PC-9 (cell line): ENCODE data around the gene TRIO. TPM values are rescaled to one million over a fixed set of nuclear protein-coding genes. Genes with fewer than 3 reads are reported as not detected.

Experiments used
- BruUV-seq: library from RNA; stranded (reverse); fragments of 400-500 nt; replicated peaks from 2 replicates; lab custom pipeline; 2021; lab: Mats Ljungman, UMichigan
- CTCF ChIA-PET: fragments of 300-600 bp; sonication (Branson Sonifier 250); formaldehyde crosslinking; loops from one replicate; lab custom pipeline; 2022; ENCODE audit warnings: antibody characterized with exemption; lab: Charles Lee
- POLR2A ChIA-PET: fragments of 300-600 bp; sonication (Branson Sonifier 250); formaldehyde crosslinking; loops from one replicate; lab custom pipeline; 2022; ENCODE audit warnings: antibody characterized with exemption; ENCODE audit not compliant: unreplicated experiment; lab: Charles Lee
- DNase-seq, 2 experiments: peaks; one replicate each; pipeline versions ENCODE4 v3.0.0 to v3.0.0-alpha.2; 2015 to 2022; ENCODE audit warnings: mixed read lengths in 1 of 2
- H2AFZ ChIP-seq: fragments of 200-600 bp; sonication (generic); 2 replicates; pipeline ENCODE4 v1.8.1; 2017; ENCODE audit warnings: antibody characterized with exemption
- H3F3A ChIP-seq: fragments of 200-600 bp; sonication (generic); 2 replicates; pipeline ENCODE4 v1.8.1; 2017; ENCODE audit warnings: antibody characterized with exemption, mild to moderate bottlenecking, low read depth; ENCODE audit not compliant: insufficient read depth
- H3K27ac ChIP-seq: fragments of 200-600 bp; sonication (generic); 2 replicates; pipeline ENCODE4 v1.6.1; 2016; ENCODE audit warnings: mixed run types
- H3K27me3 ChIP-seq: fragments of 200-600 bp; sonication (generic); 2 replicates; pipeline ENCODE4 v1.6.1; 2016; ENCODE audit warnings: low read depth, mixed run types; ENCODE audit not compliant: insufficient read depth
- H3K36me3 ChIP-seq: fragments of 200-600 bp; sonication (generic); 2 replicates; pipeline ENCODE4 v1.6.1; 2016; ENCODE audit warnings: low read depth, mixed run types
- H3K4me1 ChIP-seq: fragments of 200-600 bp; sonication (generic); replicated peaks from 2 replicates; pipeline ENCODE4 v1.6.1; 2016; ENCODE audit warnings: mixed run types; ENCODE audit not compliant: insufficient read depth
- H3K4me2 ChIP-seq: fragments of 200-600 bp; sonication (generic); 2 replicates; pipeline ENCODE4 v1.6.1; 2017; ENCODE audit warnings: mixed run types
- H3K4me3 ChIP-seq: fragments of 200-600 bp; sonication (generic); 2 replicates; pipeline ENCODE4 v1.6.1; 2016; ENCODE audit warnings: mixed run types
- H3K79me2 ChIP-seq: fragments of 200-600 bp; sonication (generic); 2 replicates; pipeline ENCODE4 v1.6.1; 2017; ENCODE audit warnings: low read depth, mixed run types
- H3K9me2 ChIP-seq: fragments of 200-600 bp; sonication (generic); 2 replicates; pipeline ENCODE4 v1.8.1; 2017; ENCODE audit warnings: mild to moderate bottlenecking; ENCODE audit not compliant: insufficient read depth
- H3K9me3 ChIP-seq: fragments of 200-600 bp; sonication (generic); 2 replicates; pipeline ENCODE4 v1.8.1; 2016; ENCODE audit warnings: low read depth; ENCODE audit not compliant: insufficient read depth
- H4K20me1 ChIP-seq: fragments of 200-600 bp; sonication (generic); 2 replicates; pipeline ENCODE4 v1.8.1; 2017; ENCODE audit not compliant: insufficient read depth
- EZH2 ChIP-seq: fragments of 200-600 bp; sonication (generic); IDR thresholded peaks from 2 replicates; pipeline ENCODE4 v1.8.0; 2017; ENCODE audit warnings: antibody characterized with exemption, low read depth
- intact Hi-C: fragments of 100-400 bp; cut with micrococcal nuclease; formaldehyde crosslinking; loops from one replicate; pipeline ENCODE4 v1.10.0; 2022; ENCODE audit not compliant: unreplicated experiment
- total RNA-seq: library from RNA; stranded (reverse); gene quantifications from 2 replicates; pipeline ENCODE4 v1.2.3, GENCODE V29; 2021
- TF ChIP-seq, protein P1 (sequence below): fragments of 200-600 bp; sonication (generic); conservative IDR thresholded peaks from 2 replicates; pipeline ENCODE4 v1.6.1; 2017; ENCODE audit warnings: mixed run types, antibody characterized with exemption, mild to moderate bottlenecking, moderate library complexity

Gene TRIO
- total RNA-seq, 1 experiment from 2014 or later = 596 TPM

DNA sequence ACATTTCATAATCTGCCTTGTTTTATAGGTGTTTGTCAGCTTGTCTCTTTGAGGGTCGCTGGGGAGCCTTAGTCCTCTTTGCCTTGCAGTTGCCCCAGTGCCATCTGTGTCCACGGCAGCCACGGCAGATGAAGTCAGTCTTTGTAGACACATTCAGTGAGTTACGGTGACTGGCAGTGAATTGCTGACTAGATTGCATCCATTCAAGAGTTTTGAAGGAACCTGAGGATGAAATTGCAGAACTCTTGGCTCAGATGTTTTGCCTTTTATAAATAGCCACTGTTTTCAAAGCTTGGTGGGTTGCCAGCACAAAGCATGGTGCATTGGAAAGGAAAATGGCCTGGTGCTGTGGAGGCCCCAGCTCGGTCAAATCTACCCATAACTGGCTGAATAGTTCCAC is 125.6 kb downstream of the TRIO start:
- POLR2A ChIA-PET = interaction anchor here (0.6 to 2.3 kb wide), 16 partner anchors 8 to 753 kb away, joined by 3 to 20 read pairs (median 6); no protein-coding TSS in a partner anchor
- BruUV-seq = TSS peak; percentile 43
- peaks cover 17% of the 10 kb centered on the region for H3K36me3 ChIP-seq

DNA sequence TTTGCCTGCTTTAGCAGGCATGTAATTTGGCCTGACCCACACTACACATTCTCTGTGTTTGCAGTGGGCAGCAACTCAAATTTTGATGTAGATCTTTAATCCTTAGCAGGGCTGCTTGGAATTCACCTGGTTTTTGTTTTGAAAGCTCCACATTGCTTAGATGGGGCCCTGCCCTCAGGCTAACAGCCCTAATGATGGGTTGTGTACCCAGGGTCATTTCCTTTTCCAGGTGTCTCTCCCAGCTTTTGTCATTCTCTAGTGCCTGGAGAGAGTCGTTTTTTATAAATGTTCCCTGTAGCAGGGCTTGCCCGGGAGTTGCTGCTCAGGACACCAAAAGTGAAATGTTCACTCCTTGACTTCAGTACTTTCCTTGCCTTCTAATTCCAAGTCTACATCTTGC is 126.3 kb downstream of the TRIO start:
- Histone ChIP-seq H3K36me3 (peaks cover 17% of the 10 kb centered on the region), H3K4me1 (peaks cover 65% of the 10 kb centered on the region), H3K27ac (peak overlapping the region; percentile 88), H3K4me2 (peak overlapping the region; percentile 66), H3K79me2 (peaks cover 88% of the 10 kb centered on the region), H2AFZ (no peak overlapping the region), H4K20me1 (peaks cover 5% of the 10 kb centered on the region; the same call in 1 of the 2 replicates), H3K4me3 (peak overlapping the region; percentile 4; the same call in 1 of the 2 replicates), H3F3A (peaks cover 56% of the 10 kb centered on the region), H3K27me3 (no peaks in the 10 kb centered on the region), H3K9me3 (no peaks in the 10 kb centered on the region), H3K9me2 (no peaks in the 10 kb centered on the region)
- no TSS peak for BruUV-seq
- CTCF ChIA-PET = interaction anchor here (0.6 to 2.6 kb wide), 15 partner anchors 35 to 268 kb away, joined by 3 to 23 read pairs (median 6); partner anchors contain the start of gene TRIO
- DNase-seq = peak; percentile 55 to 62
- no peak for TF ChIP-seq EZH2
- TF ChIP-seq, protein P1, sequence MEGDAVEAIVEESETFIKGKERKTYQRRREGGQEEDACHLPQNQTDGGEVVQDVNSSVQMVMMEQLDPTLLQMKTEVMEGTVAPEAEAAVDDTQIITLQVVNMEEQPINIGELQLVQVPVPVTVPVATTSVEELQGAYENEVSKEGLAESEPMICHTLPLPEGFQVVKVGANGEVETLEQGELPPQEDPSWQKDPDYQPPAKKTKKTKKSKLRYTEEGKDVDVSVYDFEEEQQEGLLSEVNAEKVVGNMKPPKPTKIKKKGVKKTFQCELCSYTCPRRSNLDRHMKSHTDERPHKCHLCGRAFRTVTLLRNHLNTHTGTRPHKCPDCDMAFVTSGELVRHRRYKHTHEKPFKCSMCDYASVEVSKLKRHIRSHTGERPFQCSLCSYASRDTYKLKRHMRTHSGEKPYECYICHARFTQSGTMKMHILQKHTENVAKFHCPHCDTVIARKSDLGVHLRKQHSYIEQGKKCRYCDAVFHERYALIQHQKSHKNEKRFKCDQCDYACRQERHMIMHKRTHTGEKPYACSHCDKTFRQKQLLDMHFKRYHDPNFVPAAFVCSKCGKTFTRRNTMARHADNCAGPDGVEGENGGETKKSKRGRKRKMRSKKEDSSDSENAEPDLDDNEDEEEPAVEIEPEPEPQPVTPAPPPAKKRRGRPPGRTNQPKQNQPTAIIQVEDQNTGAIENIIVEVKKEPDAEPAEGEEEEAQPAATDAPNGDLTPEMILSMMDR = no peak
- POLR2A ChIA-PET = interaction anchor here (0.6 to 2.3 kb wide), 10 partner anchors 9 to 284 kb away, joined by 3 to 20 read pairs (median 8); no protein-coding TSS in a partner anchor
- intact Hi-C loops = no loop called here

More for the DNA sequence above, 125.6 kb downstream of the TRIO start:
- Histone ChIP-seq H3K4me2 (peak overlapping the region; percentile 66), H3F3A (peaks cover 58% of the 10 kb centered on the region), H3K27me3 (no peaks in the 10 kb centered on the region), H4K20me1 (peaks cover 5% of the 10 kb centered on the region; the same call in 1 of the 2 replicates), H3K27ac (peak overlapping the region; percentile 88), H3K9me2 (no peaks in the 10 kb centered on the region), H3K9me3 (no peaks in the 10 kb centered on the region), H3K79me2 (peaks cover 89% of the 10 kb centered on the region), H3K4me3 (peak overlapping the region; percentile 4; the same call in 1 of the 2 replicates), H2AFZ (no peak overlapping the region), H3K4me1 (peaks cover 71% of the 10 kb centered on the region)
- intact Hi-C loops = loop anchor here (1.0 kb wide), 7 partner anchors 34 to 257 kb away; no protein-coding TSS in a partner anchor
- no peak for DNase-seq
- CTCF ChIA-PET = interaction anchor here (0.8 to 1.8 kb wide), 5 partner anchors 103 to 263 kb away, joined by 3 to 23 read pairs (median 4); no protein-coding TSS in a partner anchor
- TF ChIP-seq EZH2 = no peak
- TF ChIP-seq, protein P1 = no peak

DNA sequence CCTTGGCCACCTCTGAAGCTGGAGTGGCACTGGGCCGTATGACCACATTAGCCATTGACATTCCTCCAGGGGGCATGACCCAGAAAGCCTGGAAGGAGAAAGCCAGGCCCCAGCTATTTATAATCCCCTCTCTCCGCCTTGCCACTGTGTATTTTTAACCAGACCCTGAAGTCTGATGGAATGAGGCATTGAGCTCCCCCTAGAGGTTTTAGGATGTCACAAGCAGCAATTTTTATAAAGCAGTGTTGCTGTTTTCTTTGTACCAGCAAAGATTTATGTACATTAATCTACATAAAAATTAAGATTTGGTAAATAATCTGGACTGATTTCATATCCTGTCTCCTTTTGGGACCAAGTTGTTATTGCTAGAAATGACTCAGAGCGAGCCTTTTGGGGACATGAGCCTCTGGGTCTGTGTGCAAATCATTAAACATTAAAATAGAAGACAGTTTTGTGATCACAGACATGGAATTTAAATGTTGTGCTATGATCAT is 127.1 kb downstream of the TRIO start:
- Histone ChIP-seq H3K4me2 (peak overlapping the region; percentile 66), H3K36me3 (peaks cover 21% of the 10 kb centered on the region), H3F3A (peaks cover 52% of the 10 kb centered on the region), H3K9me2 (no peaks in the 10 kb centered on the region), H3K79me2 (peaks cover 88% of the 10 kb centered on the region), H3K4me3 (0 out of 2 replicates have a peak overlapping the region, but pooled peaks have one; percentile 8), H3K4me1 (peaks cover 57% of the 10 kb centered on the region), H4K20me1 (peaks cover 6% of the 10 kb centered on the region; the same call in 1 of the 2 replicates), H3K27me3 (no peaks in the 10 kb centered on the region), H2AFZ (no peak overlapping the region), H3K27ac (peak overlapping the region; percentile 88), H3K9me3 (no peaks in the 10 kb centered on the region)
- ChIA-PET CTCF (interaction anchor here (0.6 to 2.6 kb wide), 32 partner anchors 30 to 293 kb away, joined by 3 to 23 read pairs (median 6); partner anchors contain the start of gene TRIO), POLR2A (interaction anchor here (0.5 to 2.3 kb wide), 15 partner anchors 10 to 308 kb away, joined by 3 to 20 read pairs (median 6); no protein-coding TSS in a partner anchor)
- BruUV-seq = no TSS peak
- intact Hi-C loops = loop anchor here (1.0 kb wide), 3 partner anchors 114 to 293 kb away; no protein-coding TSS in a partner anchor
- no peak for TF ChIP-seq EZH2
- TF ChIP-seq, protein P1 = peak; percentile 90
- DNase-seq = peak; percentile 81 to 86
